Mucosa of rectum (tissue), 2 donors: Measurements from ENCODE around the gene TRIM24.
"Not testable (repeated sequence)": the region's sequence is repeated elsewhere in the genome, so short reads cannot be mapped to it uniquely, and the experiment has no call there.

Experiments
- H3K27ac ChIP-seq, 2 donors: one replicate each; pipeline ENCODE4 v1.7.0; 2013; ENCODE audit warnings: inconsistent platforms in 2 of 2, low read depth in 2 of 2, low read length in 2 of 2
- H3K27me3 ChIP-seq, 2 donors: one replicate each; pipeline ENCODE4 v1.7.0; 2013; ENCODE audit warnings: low read length in 2 of 2; ENCODE audit not compliant: control insufficient read depth in 2 of 2, insufficient read depth in 2 of 2
- H3K36me3 ChIP-seq, 2 donors: one replicate each; pipeline ENCODE4 v1.7.0; 2013; ENCODE audit warnings: low read length in 2 of 2; ENCODE audit not compliant: control insufficient read depth in 2 of 2, insufficient read depth in 2 of 2
- H3K4me1 ChIP-seq, 2 donors: one replicate each; pipeline ENCODE4 v1.7.0; 2013; ENCODE audit warnings: low read length in 2 of 2, mild to moderate bottlenecking in 1 of 2; ENCODE audit not compliant: control insufficient read depth in 2 of 2, insufficient read depth in 2 of 2
- H3K4me3 ChIP-seq, 2 donors: one replicate each; pipeline ENCODE4 v1.7.0; 2013; ENCODE audit warnings: low read length in 2 of 2
- H3K9ac ChIP-seq, 2 donors: one replicate each; pipeline ENCODE4 v1.7.0; 2013; ENCODE audit warnings: low read length in 2 of 2, low read depth in 1 of 2, mild to moderate bottlenecking in 1 of 2
- H3K9me3 ChIP-seq, 2 donors: one replicate each; pipeline ENCODE4 v1.7.0; 2013; ENCODE audit warnings: low read length in 2 of 2; ENCODE audit not compliant: control insufficient read depth in 2 of 2
- donor health status: healthy.
- donor health status: Normal muscosa, but diverticular disease.

TRIM24 gene

GRCh38 chr7:138460649-138461607 lies 869 bp downstream of the TRIM24 start:
- no peaks in the 10 kb centered on the region for H3K9me3 ChIP-seq
- peak overlapping the region; percentile 90 to 97 for H3K4me3 ChIP-seq
- H3K36me3 ChIP-seq: no peaks in the 10 kb centered on the region
- H3K9ac ChIP-seq: peak overlapping the region; percentile 80 to 87
- peak overlapping the region; percentile 92 to 94 for H3K27ac ChIP-seq
- peaks cover 7 to 9% of the 10 kb centered on the region in 2 donors for H3K4me1 ChIP-seq
- H3K27me3 ChIP-seq: no peaks in the 10 kb centered on the region

- not testable (repeated sequence) for H3K9me3 ChIP-seq, H3K36me3 ChIP-seq, H3K9ac ChIP-seq, H3K4me3 ChIP-seq, H3K27ac ChIP-seq, H3K27me3 ChIP-seq, H3K4me1 ChIP-seq
These were observed 3.2 kb downstream of the TRIM24 start for GRCh38 chr7:138463291-138463618.

- no peak overlapping the region for H3K4me3 ChIP-seq
- H3K9ac ChIP-seq: no peak overlapping the region
- no peaks in the 10 kb centered on the region for H3K36me3 ChIP-seq
- H3K4me1 ChIP-seq: peaks cover 7 to 9% of the 10 kb centered on the region in 2 donors
- no peak overlapping the region for H3K27ac ChIP-seq
- H3K27me3 ChIP-seq: no peaks in the 10 kb centered on the region
- no peaks in the 10 kb centered on the region for H3K9me3 ChIP-seq
These were observed 5.0 kb downstream of the TRIM24 start for GRCh38 chr7:138465046-138465445.

- not testable (repeated sequence) for H3K9me3 ChIP-seq, H3K27ac ChIP-seq, H3K4me3 ChIP-seq, H3K36me3 ChIP-seq, H3K27me3 ChIP-seq, H3K9ac ChIP-seq, H3K4me1 ChIP-seq
These were observed 6.2 kb downstream of the TRIM24 start for GRCh38 chr7:138466069-138466756.

- no peaks in the 10 kb centered on the region for H3K36me3 ChIP-seq
- H3K9me3 ChIP-seq: no peaks in the 10 kb centered on the region
- no peak overlapping the region for H3K27ac ChIP-seq
- H3K4me1 ChIP-seq: no peaks in the 10 kb centered on the region
- no peak overlapping the region for H3K4me3 ChIP-seq
- H3K27me3 ChIP-seq: no peaks in the 10 kb centered on the region
- H3K9ac ChIP-seq: no peak overlapping the region
These were observed 8.4 kb downstream of the TRIM24 start for GRCh38 chr7:138468244-138469123.

- H3K27ac ChIP-seq: no peak overlapping the region
- no peaks in the 10 kb centered on the region for H3K4me1 ChIP-seq
- no peaks in the 10 kb centered on the region for H3K27me3 ChIP-seq
- H3K4me3 ChIP-seq: no peak overlapping the region
- no peaks in the 10 kb centered on the region for H3K9me3 ChIP-seq
- no peak overlapping the region for H3K9ac ChIP-seq
- H3K36me3 ChIP-seq: no peaks in the 10 kb centered on the region
These were observed 10.5 kb downstream of the TRIM24 start for GRCh38 chr7:138470391-138471157.

GRCh38 chr7:138472292-138473079 lies 12.4 kb downstream of the TRIM24 start:
- no peaks in the 10 kb centered on the region for H3K36me3 ChIP-seq
- H3K9me3 ChIP-seq: no peaks in the 10 kb centered on the region
- no peak overlapping the region for H3K4me3 ChIP-seq
- peaks cover 0 to 8% of the 10 kb centered on the region in 2 donors for H3K4me1 ChIP-seq
- no peak overlapping the region for H3K9ac ChIP-seq
- no peak overlapping the region for H3K27ac ChIP-seq
- no peaks in the 10 kb centered on the region for H3K27me3 ChIP-seq

- Histone ChIP-seq H3K36me3 (no peaks in the 10 kb centered on the region), H3K27ac (no peak overlapping the region), H3K4me3 (no peak overlapping the region), H3K4me1 (peaks cover 0 to 14% of the 10 kb centered on the region in 2 donors), H3K27me3 (no peaks in the 10 kb centered on the region), H3K9ac (no peak overlapping the region), H3K9me3 (no peaks in the 10 kb centered on the region)
These were observed 15.3 kb downstream of the TRIM24 start for GRCh38 chr7:138475377-138475776.

GRCh38 chr7:138477081-138477578 lies 17.1 kb downstream of the TRIM24 start:
- Histone ChIP-seq H3K27me3 (no peaks in the 10 kb centered on the region), H3K9ac (no peak overlapping the region), H3K4me3 (no peak overlapping the region), H3K36me3 (no peaks in the 10 kb centered on the region), H3K9me3 (no peaks in the 10 kb centered on the region), H3K4me1 (peaks cover 0 to 14% of the 10 kb centered on the region in 2 donors), H3K27ac (no peak overlapping the region)
